ENCODE results near the gene ABAT. TPM values are rescaled to one million over a fixed set of nuclear protein-coding genes. Genes with fewer than 3 reads are reported as not detected.

The ABAT gene
- total RNA-seq, 1 experiment from 2014 or later: 4.7 TPM

DNA sequence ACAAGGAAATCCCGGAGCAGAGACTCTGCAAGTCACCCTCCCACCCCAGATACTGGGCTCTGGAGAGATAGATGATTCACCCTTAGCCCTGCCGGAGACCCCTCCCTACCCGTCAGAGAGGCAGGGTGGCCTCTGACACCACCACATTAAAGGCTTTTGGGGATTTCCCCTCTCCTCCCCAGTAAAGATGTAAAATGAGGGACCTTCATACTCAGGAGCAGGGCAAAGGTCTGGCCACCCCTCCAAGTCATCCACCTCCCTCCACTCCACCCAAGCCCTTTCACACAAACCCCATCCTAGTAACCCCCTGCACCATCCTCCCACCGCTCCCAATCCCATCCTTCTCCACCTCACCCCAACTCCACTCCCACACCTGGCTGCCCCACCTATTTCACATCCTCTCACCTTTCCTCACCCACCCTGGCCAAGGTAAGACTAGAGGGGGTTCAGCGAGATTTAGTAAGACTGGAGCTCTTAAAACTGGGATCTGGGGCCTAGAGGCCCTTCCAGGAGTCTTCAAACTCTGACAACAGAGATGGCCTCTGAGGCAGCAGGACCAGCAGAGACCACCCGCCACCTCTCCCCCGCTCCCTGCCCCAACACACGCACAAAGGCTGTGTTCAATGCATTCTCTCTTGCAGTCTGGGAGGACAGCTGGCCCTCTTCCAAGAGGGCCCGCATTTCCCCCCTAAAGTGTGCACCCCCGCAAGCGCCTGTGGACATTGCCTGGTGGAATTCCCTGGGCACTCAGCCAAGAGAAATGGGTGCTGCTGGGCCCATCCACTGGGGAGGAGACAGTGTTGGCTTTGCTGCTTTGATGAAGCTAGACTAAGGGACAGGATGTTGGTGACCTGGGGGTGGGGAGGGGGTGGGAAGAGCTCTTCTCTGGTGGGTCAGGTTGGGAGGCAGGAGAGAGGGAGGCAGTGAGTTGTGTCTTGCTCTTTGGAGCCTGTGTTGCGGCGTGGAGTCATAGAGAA lies 1.1 kb downstream of the ABAT start:
- no peaks in the 10 kb centered on the region for H3K9me2 ChIP-seq (ENCODE audit: insufficient read depth)
- TF ChIP-seq SP1 (IDR thresholded peaks at IDR 0.05; ENCODE audit: low read depth) (no peak), ZNF274 (IDR thresholded peaks at IDR 0.05; ENCODE audit: low read depth, low read length) (no peak), CBX3 (IDR thresholded peaks at IDR 0.05; ENCODE audit: low read depth) (no peak), SIN3A (IDR thresholded peaks at IDR 0.05; ENCODE audit: low read depth) (no peak), EZH2 (IDR thresholded peaks at IDR 0.05) (no peak)
- intact Hi-C loops (cut with micrococcal nuclease): no loop called here
- BruUV-seq (replicated peaks): no TSS peak
- H3K4me3 ChIP-seq (replicated peaks in 1 of 2; ENCODE audit: low read depth in 1 of 2, low read length in 2 of 2): peak overlapping the region; percentile 59 to 67
- H3K9ac ChIP-seq (ENCODE audit: low read length): peak overlapping the region; percentile 44; the same call in 1 of the 2 replicates
- H3K79me2 ChIP-seq (ENCODE audit: insufficient read depth, low read length): no peaks in the 10 kb centered on the region
- H3K36me3 ChIP-seq (ENCODE audit: control insufficient read depth in 1 of 2, insufficient read depth in 2 of 2, low read length in 2 of 2): no peaks in the 10 kb centered on the region
- ATAC-seq (no peak), DNase-seq (ENCODE audit: low read depth, low spot score) (no peak)
- H3K4me2 ChIP-seq (ENCODE audit: low read length): peak overlapping the region; percentile 94
- H3K27me3 ChIP-seq (ENCODE audit: insufficient read depth, low read length): no peaks in the 10 kb centered on the region
- no peaks in the 10 kb centered on the region; a peak in 1 of 4 replicates for H3K9me3 ChIP-seq (ENCODE audit: control insufficient read depth in 1 of 2, insufficient read depth in 1 of 2, low read depth in 1 of 2, low read length in 2 of 2)
- ChIA-PET POLR2A (no interaction called here), RAD21 (ENCODE audit: low non-redundant PET in 1 of 2, low total read pairs in 2 of 2, uncharacterized antibody in 2 of 2, unreplicated experiment in 2 of 2) (no interaction called here), CTCF (no interaction called here)
- H2AFZ ChIP-seq (ENCODE audit: low read depth, low read length, poor library complexity, severe bottlenecking): no peak overlapping the region
- H3K27ac ChIP-seq (ENCODE audit: low read depth, low read length): no peak overlapping the region
- H3K4me1 ChIP-seq (ENCODE audit: control insufficient read depth in 1 of 2, insufficient read depth in 2 of 2, low read length in 2 of 2): peaks cover 8 to 43% of the 10 kb centered on the region in 2 experiments; a peak in 3 of 4 replicates
- no peaks in the 10 kb centered on the region for H4K20me1 ChIP-seq (ENCODE audit: insufficient read depth)

DNA sequence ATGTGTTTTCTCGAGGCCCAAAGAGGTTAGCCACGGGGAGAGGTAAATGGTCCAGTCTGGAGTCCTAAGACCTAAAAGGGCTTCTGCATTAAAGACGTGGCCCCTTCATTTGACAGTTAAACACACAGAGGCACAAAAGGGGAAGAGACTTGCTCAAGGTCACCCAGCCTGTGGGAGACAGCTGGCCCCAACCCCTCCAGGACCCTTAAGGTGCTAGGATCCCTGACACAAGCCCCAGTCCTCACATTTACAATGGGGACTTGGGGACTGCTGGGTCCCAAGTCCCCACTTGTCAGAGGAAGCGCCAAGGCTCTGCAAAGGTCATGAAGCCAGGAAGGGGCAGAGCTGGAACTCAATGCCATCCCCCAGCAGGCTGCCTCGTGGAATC lies 1.7 kb downstream of the ABAT start:
- Histone ChIP-seq H3K79me2 (ENCODE audit: insufficient read depth, low read length) (no peaks in the 10 kb centered on the region), H3K4me1 (ENCODE audit: control insufficient read depth in 1 of 2, insufficient read depth in 2 of 2, low read length in 2 of 2) (peaks cover 8 to 43% of the 10 kb centered on the region in 2 experiments; a peak in 3 of 4 replicates), H3K9ac (ENCODE audit: low read length) (no peak overlapping the region), H3K4me2 (ENCODE audit: low read length) (no peak overlapping the region), H4K20me1 (ENCODE audit: insufficient read depth) (no peaks in the 10 kb centered on the region), H3K36me3 (ENCODE audit: control insufficient read depth in 1 of 2, insufficient read depth in 2 of 2, low read length in 2 of 2) (no peaks in the 10 kb centered on the region), H3K9me3 (ENCODE audit: control insufficient read depth in 1 of 2, insufficient read depth in 1 of 2, low read depth in 1 of 2, low read length in 2 of 2) (no peaks in the 10 kb centered on the region; a peak in 1 of 4 replicates), H3K27me3 (ENCODE audit: insufficient read depth, low read length) (no peaks in the 10 kb centered on the region), H2AFZ (ENCODE audit: low read depth, low read length, poor library complexity, severe bottlenecking) (no peak overlapping the region), H3K4me3 (replicated peaks in 1 of 2; ENCODE audit: low read depth in 1 of 2, low read length in 2 of 2) (no peak overlapping the region), H3K9me2 (ENCODE audit: insufficient read depth) (no peaks in the 10 kb centered on the region), H3K27ac (ENCODE audit: low read depth, low read length) (no peak overlapping the region)
- ChIA-PET POLR2A (no interaction called here), CTCF (no interaction called here), RAD21 (ENCODE audit: low non-redundant PET in 1 of 2, low total read pairs in 2 of 2, uncharacterized antibody in 2 of 2, unreplicated experiment in 2 of 2) (no interaction called here)
- intact Hi-C loops (cut with micrococcal nuclease): no loop called here
- no peak for ATAC-seq
- TF ChIP-seq EZH2 (IDR thresholded peaks at IDR 0.05): no peak
- no peak for TF ChIP-seq CEBPB (IDR thresholded peaks at IDR 0.05; ENCODE audit: low read depth)
- TF ChIP-seq POLR2A (IDR thresholded peaks at IDR 0.05; ENCODE audit: borderline replicate concordance, extremely low read depth, insufficient read depth, insufficient read length): no peak
- no peak for TF ChIP-seq POLR2AphosphoS5 (IDR thresholded peaks at IDR 0.05; ENCODE audit: low read depth, low read length)
- no peak for TF ChIP-seq SIN3A (IDR thresholded peaks at IDR 0.05; ENCODE audit: low read depth)
- TF ChIP-seq JUND (IDR thresholded peaks at IDR 0.05): no peak
- TF ChIP-seq, protein P1, sequence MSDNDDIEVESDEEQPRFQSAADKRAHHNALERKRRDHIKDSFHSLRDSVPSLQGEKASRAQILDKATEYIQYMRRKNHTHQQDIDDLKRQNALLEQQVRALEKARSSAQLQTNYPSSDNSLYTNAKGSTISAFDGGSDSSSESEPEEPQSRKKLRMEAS (IDR thresholded peaks at IDR 0.05): no peak
- TF ChIP-seq SRF (IDR thresholded peaks at IDR 0.05; ENCODE audit: low read depth): no peak
- no peak for TF ChIP-seq ZFX (IDR thresholded peaks at IDR 0.05)
- TF ChIP-seq, protein P2, sequence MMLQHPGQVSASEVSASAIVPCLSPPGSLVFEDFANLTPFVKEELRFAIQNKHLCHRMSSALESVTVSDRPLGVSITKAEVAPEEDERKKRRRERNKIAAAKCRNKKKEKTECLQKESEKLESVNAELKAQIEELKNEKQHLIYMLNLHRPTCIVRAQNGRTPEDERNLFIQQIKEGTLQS (IDR thresholded peaks at IDR 0.05): no peak
- no peak for TF ChIP-seq TCF7L2 (IDR thresholded peaks at IDR 0.05; ENCODE audit: borderline replicate concordance, extremely low read depth, insufficient read depth, insufficient read length)
- TF ChIP-seq ELF1 (IDR thresholded peaks at IDR 0.05; ENCODE audit: borderline replicate concordance, low read depth): no peak
- BruUV-seq (replicated peaks): TSS peak; percentile 33
- DNase-seq (ENCODE audit: low read depth, low spot score): no peak
